Smooth muscle cell (in vitro differentiated cells): ENCODE results near the gene STAG2. TPM values are rescaled to one million over a fixed set of nuclear protein-coding genes. Genes with fewer than 3 reads are reported as not detected.

Source experiments
- DNase-seq: peaks from one replicate; lab custom pipeline; 2025; ENCODE audit not compliant: unreplicated experiment; lab: John Stamatoyannopoulos, UW
- H2AFZ ChIP-seq: fragments of 200-600 bp; sonication (generic); 2 replicates; pipeline ENCODE4 v1.6.0; 2016; ENCODE audit warnings: antibody characterized with exemption, low read depth, mild to moderate bottlenecking
- H3F3A ChIP-seq: fragments of 200-600 bp; sonication (generic); 2 replicates; pipeline ENCODE4 v1.6.0; 2017; ENCODE audit warnings: antibody characterized with exemption, low read depth
- H3K27ac ChIP-seq: fragments of 200-600 bp; sonication (generic); 2 replicates; pipeline ENCODE4 v1.5.1; 2016; ENCODE audit warnings: low read depth, mild to moderate bottlenecking
- H3K27me3 ChIP-seq: fragments of 200-600 bp; sonication (generic); 2 replicates; pipeline ENCODE4 v1.6.1; 2016; ENCODE audit warnings: low read depth, mild to moderate bottlenecking
- H3K36me3 ChIP-seq: fragments of 200-600 bp; sonication (generic); 2 replicates; pipeline ENCODE4 v1.5.1; 2016; ENCODE audit warnings: low read depth
- H3K4me1 ChIP-seq: fragments of 200-600 bp; sonication (generic); 2 replicates; pipeline ENCODE4 v1.5.1; 2016; ENCODE audit warnings: low read depth
- H3K4me2 ChIP-seq: fragments of 200-600 bp; sonication (generic); 2 replicates; pipeline ENCODE4 v1.6.0; 2016; ENCODE audit warnings: mild to moderate bottlenecking
- H3K4me3 ChIP-seq: fragments of 200-600 bp; sonication (generic); 2 replicates; pipeline ENCODE4 v1.5.1; 2016; ENCODE audit warnings: mild to moderate bottlenecking
- H3K79me2 ChIP-seq: fragments of 200-600 bp; sonication (generic); 2 replicates; pipeline ENCODE4 v1.6.0; 2016; ENCODE audit warnings: low read depth, mild to moderate bottlenecking
- H3K9ac ChIP-seq: fragments of 200-600 bp; sonication (generic); 2 replicates; pipeline ENCODE4 v1.6.0; 2016; ENCODE audit warnings: low read depth
- H3K9me3 ChIP-seq: fragments of 200-600 bp; sonication (generic); replicated peaks from 2 replicates; pipeline ENCODE4 v1.5.1; 2016; ENCODE audit warnings: low read depth
- H4K20me1 ChIP-seq: fragments of 200-600 bp; sonication (generic); 2 replicates; pipeline ENCODE4 v1.6.0; 2016; ENCODE audit warnings: low read depth
- CTCF ChIP-seq: fragments of 200-600 bp; sonication (generic); IDR thresholded peaks from 2 replicates; pipeline ENCODE4 v1.5.1; 2017; ENCODE audit warnings: borderline replicate concordance, mild to moderate bottlenecking, antibody characterized with exemption; ENCODE audit not compliant: insufficient read depth, poor library complexity, severe bottlenecking
- WGBS: methylation state at CpG from one replicate; pipeline ENCODE4 v1.1.7; 2016; ENCODE audit warnings: low lambda C conversion rate; 5-methylcytosine and 5-hydroxymethylcytosine counted together
- polyA plus RNA-seq: library from polyadenylated mRNA; unstranded; fragments of >200 nt; fragmentation: Nextera tagmentation; extraction: Ambion mirVana; gene quantifications from 2 replicates; pipeline ENCODE4 v1.2.1, GENCODE V29; 2016
- total RNA-seq: library from RNA; depleted of rRNA; stranded (reverse); fragments of >200 nt; gene quantifications from 2 replicates; pipeline ENCODE4 v1.2.3, GENCODE V29; 2014

Gene STAG2
- total and polyA plus RNA-seq, 2 experiments from 2014 or later, result 14.3 to 62.4 TPM

DNA sequence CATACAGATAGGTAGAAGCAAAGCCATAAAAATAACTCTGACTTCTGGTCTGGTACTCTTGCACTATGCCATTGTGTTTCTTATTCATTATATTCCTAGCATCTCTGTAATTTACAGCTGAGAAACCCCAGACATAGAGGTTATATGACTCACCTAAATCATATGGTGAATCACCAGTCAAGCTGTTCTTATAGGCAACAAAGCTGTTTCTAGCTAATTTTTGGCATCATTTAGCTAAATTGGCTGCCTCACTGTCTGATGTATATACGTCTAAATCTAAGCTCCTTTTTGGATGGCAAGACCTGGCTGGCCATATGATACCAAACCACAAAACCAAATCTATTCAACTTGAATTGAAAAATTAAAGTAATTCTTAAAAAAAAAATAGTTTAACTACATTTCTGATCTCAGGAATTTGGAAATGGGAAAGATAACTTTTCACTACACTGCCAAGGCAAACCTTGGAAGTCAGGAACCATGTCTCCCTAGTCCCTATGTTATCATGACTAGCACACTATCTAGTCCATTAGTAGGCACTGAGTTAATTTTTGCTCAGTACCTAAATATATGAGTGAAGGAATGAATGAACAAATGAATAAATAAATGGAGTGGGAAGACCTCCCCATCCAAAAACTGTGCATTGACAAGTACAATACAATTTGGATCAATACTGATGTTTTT is 41.3 kb upstream of the STAG2 start:
- Histone ChIP-seq H3F3A (no peaks in the 10 kb centered on the region), H3K9ac (no peak overlapping the region), H3K36me3 (no peaks in the 10 kb centered on the region), H3K27ac (peak overlapping the region; percentile 48), H3K4me3 (no peak overlapping the region), H3K79me2 (no peaks in the 10 kb centered on the region), H3K4me2 (no peak overlapping the region), H4K20me1 (no peaks in the 10 kb centered on the region), H3K9me3 (no peaks in the 10 kb centered on the region), H3K27me3 (no peaks in the 10 kb centered on the region), H2AFZ (no peak overlapping the region), H3K4me1 (no peaks in the 10 kb centered on the region)
- 31% methylated on average over 1 of the region's 1 CpG for WGBS
- DNase-seq, result no peak
- TF ChIP-seq CTCF, result no peak

DNA sequence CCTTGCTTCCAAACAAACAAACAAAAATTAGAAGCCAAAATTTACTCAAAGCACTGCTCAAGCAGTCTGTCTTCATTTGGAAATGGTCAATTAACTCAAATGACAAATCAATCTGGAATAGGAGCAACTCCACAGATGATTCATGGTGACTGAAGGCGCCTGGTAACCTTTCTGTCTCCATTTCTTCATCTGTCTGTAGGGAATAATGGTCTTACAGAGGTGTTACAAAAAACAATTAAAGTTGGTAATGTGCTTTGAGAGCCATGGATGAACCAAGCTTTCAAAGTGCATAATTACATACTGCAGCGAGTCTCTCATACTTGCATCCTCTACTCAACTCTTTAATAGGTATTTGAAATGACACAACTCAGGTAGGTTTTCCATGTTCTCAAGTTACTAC is 38.3 kb upstream of the STAG2 start:
- H3K36me3 ChIP-seq, result no peaks in the 10 kb centered on the region
- no peaks in the 10 kb centered on the region for H3K9me3 ChIP-seq
- no peak overlapping the region for H3K4me3 ChIP-seq
- DNase-seq, result no peak
- no peak overlapping the region for H2AFZ ChIP-seq
- 71% methylated on average over 2 of the region's 2 CpGs for WGBS
- no peaks in the 10 kb centered on the region for H3K79me2 ChIP-seq
- no peak overlapping the region for H3K9ac ChIP-seq
- H4K20me1 ChIP-seq, result no peaks in the 10 kb centered on the region
- no peak overlapping the region for H3K27ac ChIP-seq
- H3F3A ChIP-seq, result no peaks in the 10 kb centered on the region
- no peaks in the 10 kb centered on the region for H3K27me3 ChIP-seq
- no peak overlapping the region for H3K4me2 ChIP-seq
- TF ChIP-seq CTCF, result no peak
- H3K4me1 ChIP-seq, result no peaks in the 10 kb centered on the region

- Histone ChIP-seq H3K36me3 (no peaks in the 10 kb centered on the region), H3K27me3 (no peaks in the 10 kb centered on the region)
- WGBS, result 13% methylated on average over 1 of the region's 1 CpG
Measured at GRCh38 chrX:123924186-123924585, 37.3 kb upstream of the STAG2 start.

More at GRCh38 chrX:123924186-123924585, 37.3 kb upstream of the STAG2 start:
- no peak overlapping the region for H3K9ac ChIP-seq
- no peaks in the 10 kb centered on the region for H3K9me3 ChIP-seq
- H3K4me3 ChIP-seq, result no peak overlapping the region
- no peak for DNase-seq
- no peaks in the 10 kb centered on the region for H4K20me1 ChIP-seq
- no peaks in the 10 kb centered on the region for H3F3A ChIP-seq
- H3K27ac ChIP-seq, result no peak overlapping the region
- H3K4me1 ChIP-seq, result no peaks in the 10 kb centered on the region
- TF ChIP-seq CTCF, result no peak
- no peak overlapping the region for H3K4me2 ChIP-seq
- no peak overlapping the region for H2AFZ ChIP-seq
- H3K79me2 ChIP-seq, result no peaks in the 10 kb centered on the region
